COLO668 (cell line): ENCODE measurements around the gene NUP54.

Experiments
- DNase-seq: peaks from one replicate; lab custom pipeline; 2025; ENCODE audit not compliant: unreplicated experiment; lab: John Stamatoyannopoulos, UW

The NUP54 gene

DNA sequence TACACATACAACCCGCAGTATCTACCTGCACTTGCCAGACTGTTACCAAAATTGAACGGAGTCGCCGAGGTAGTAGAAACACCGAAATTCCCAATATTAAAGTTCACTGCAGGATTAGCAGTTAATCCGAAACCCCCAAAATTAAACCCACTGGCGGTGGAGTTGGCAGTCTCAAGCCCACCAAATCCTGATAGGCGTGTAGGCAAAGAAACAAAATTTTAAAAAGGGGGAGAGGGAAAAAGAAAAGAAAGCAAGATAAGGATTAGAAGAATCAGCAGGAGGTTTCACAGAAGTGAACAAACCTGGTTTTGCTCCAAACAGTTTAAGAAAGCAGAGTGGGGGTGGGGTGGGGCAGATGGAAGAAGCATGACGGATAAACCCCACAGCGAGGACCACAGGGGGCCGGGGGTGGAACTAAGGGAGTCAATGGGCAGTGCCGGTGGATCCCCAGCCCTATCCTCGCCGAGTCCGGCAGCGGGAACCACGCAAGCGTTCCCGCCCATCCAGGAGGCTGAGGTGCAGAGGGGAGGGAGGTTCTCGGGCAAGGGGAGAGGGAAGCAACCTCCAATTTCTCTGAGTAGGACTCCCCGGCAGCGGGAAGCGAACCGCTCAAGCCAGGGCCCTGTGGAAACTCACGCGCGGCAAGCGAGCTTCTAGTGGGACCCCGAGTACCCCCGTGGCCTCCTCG, 599 bp downstream of the NUP54 start:
- peak; percentile 88 for DNase-seq

DNA sequence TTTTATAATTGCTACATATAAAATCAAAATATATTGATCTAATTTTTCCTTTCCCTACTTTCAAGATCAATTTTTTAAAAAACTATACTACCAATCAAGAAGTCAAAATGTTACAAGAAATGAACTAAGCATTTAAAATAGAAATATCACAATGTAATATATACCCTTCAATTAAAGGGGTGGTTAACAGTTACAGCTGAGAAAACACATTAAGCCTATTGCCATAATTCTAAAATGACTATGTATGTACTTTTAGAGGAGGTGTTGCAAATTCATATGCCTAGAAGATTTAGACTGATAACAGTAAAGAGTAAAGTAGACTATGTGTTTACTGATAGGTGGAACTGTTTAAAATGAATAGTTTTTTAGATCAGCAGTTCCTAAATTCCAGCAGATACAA, 3.7 kb downstream of the NUP54 start:
- DNase-seq = no peak

DNA sequence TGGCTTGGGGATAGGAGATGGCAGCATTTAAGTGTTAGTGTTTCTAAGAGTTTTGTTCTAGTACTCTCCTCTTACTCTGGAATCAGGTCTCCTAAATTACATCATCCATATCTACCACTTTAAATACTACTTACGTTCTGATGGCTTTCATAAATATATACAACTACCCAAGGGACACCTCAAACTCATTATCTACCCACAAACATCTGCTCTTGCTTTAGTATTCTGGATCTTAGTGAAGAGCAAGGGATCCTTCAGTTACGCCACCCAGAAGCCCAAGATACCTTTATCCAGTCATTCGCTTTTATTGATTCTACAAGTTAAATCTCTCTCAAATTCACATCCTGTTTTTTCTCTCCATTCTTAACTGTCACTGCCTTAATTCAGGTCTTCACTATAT, 7.0 kb downstream of the NUP54 start:
- DNase-seq = no peak

GRCh38 chr4:76127754-76128153, 20.4 kb downstream of the NUP54 start:
- DNase-seq = no peak

DNA sequence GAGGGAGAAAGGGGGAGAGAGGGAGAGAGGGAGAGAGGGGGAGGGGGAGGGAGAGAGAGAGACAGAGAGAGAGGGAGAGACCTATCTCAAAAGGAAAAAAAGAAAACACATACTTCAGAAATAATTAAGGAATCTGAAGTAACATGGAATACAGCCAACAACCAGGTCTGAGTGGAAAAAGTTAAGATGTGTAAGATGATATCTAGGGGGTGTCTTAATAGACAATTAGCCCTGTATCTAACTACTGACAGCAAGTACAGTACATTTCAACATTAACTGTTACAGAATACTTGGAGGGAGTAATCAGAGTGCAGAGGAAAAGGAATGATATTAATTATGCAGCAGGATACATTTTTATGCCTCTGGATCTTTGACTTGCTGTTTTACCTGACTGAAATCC, 22.4 kb downstream of the NUP54 start:
- DNase-seq = no peak

GRCh38 chr4:76120199-76120598, 28.0 kb downstream of the NUP54 start:
- DNase-seq = no peak

- DNase-seq = no peak
These were observed 30.7 kb downstream of the NUP54 start for GRCh38 chr4:76117536-76117935.

DNA sequence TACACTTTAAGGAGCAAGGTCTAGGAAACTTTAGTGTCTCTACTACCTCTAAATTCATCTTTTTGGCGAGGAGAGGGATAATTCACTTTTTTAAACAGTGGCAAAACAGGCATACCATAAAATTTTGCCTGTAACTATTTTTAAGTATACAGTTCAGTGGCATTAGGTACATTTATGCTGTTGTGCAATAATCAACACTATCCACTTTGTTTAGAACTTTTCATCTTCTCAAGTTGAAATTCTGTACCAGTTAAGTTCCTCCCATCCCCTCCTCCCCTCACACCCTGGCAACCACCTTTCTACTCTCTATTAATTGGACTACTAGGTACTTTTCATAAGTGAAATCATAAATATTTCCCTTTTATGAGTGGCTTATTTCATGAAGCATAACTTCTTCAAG, 31.4 kb downstream of the NUP54 start:
- DNase-seq = no peak

DNA sequence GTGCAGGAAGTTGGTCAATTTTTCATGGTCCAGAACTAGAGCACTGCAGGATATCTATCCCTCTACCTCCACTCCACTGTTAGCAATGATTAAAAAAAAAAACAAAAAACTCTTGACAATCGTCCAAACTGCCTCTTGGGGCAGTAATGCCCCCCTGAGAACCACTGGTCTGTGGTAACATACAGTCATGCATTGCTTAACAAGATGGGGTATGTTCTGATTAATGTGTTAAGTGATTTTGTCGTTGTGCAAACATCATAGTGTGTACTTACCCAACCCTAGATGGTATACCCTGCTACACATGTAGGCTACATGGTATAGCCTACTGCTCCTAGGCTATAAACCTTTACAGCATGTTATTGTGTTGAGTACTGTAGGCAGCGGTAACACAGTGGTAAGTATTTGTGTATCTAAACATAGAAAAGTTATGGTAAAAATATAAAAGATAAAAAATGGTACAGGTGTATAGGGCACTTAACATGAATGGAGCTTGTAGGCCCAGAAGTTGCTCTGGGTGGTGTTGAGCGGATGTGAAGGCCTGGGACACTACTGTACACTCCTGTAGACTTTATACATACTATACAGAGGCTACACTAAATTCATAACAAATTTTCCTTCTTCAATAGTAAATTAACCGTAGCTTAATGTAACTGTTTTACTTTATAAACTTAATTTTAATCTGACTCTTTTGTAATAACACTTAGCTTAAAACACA, 39.6 kb downstream of the NUP54 start:
- no peak for DNase-seq

GRCh38 chr4:76106442-76106841, 41.8 kb downstream of the NUP54 start:
- no peak for DNase-seq

DNA sequence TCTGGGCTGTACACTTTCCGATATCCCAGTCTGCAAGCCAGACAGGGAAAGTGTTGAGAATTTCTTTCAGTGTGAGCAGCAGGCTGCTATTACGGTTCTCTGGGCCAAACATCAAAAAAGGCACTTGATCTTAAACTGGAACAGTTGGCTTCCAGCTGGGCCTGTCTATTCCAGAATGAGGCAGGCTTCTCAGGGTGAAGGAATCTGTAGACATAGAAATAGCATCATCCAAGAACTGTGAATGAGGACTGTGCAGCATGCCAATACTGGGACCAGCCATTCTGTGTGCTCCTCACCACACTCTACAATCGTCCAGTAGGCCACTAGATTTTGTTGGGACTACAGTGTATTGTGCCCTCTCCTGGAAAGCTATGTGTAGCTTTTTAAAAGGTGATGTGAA, 42.5 kb downstream of the NUP54 start:
- no peak for DNase-seq

GRCh38 chr4:76096076-76096475, 52.1 kb downstream of the NUP54 start:
- DNase-seq = no peak

- no peak for DNase-seq
These were observed 52.6 kb downstream of the NUP54 start for GRCh38 chr4:76095568-76095967.

DNA sequence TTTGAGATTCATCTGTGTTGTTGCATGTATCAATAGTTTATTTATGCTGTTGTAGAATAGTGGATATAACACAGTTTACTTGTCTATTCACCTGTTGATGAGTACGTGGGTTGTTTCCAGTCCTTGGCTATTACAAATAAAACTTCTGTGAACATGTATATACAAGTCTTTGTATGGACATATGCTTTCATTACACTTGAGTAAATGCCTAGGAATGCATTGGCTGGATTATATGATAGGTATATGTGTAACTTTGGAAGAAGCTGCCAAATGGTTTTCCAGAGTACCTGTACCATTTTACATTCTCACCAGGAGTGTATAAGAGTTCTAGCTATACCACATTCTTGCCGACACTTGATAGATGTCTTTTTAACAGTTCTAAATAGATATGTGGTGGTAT, 57.1 kb downstream of the NUP54 start:
- no peak for DNase-seq

DNA sequence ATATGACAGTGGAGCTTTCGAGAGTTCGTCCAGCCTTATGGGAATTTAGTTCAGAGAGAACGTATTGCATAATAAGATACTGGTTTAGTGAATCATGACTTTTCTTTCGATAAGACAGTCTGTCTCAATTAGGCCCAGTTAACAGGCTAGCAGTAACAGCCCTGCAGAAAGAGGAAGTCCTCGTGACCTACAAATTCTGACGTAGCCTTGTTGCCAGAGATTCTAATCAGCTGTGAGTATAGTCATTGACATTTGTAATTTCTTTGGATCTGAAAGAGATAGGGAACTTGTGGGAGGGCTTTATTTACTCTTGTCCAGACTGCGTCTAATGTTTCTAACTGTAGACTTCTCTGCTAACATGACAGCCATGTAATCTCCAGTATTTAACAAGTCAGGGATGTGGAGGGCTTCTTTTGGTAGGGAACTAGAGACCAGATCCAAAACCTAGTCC, 57.9 kb downstream of the NUP54 start:
- DNase-seq = no peak

- DNase-seq = no peak
These were observed 59.5 kb downstream of the NUP54 start for GRCh38 chr4:76088719-76089118.

- peak; percentile 50 for DNase-seq
These were observed 61.0 kb downstream of the NUP54 start for GRCh38 chr4:76087007-76087769.

- DNase-seq = no peak
These were observed 63.7 kb downstream of the NUP54 start for GRCh38 chr4:76084542-76084941.

DNA sequence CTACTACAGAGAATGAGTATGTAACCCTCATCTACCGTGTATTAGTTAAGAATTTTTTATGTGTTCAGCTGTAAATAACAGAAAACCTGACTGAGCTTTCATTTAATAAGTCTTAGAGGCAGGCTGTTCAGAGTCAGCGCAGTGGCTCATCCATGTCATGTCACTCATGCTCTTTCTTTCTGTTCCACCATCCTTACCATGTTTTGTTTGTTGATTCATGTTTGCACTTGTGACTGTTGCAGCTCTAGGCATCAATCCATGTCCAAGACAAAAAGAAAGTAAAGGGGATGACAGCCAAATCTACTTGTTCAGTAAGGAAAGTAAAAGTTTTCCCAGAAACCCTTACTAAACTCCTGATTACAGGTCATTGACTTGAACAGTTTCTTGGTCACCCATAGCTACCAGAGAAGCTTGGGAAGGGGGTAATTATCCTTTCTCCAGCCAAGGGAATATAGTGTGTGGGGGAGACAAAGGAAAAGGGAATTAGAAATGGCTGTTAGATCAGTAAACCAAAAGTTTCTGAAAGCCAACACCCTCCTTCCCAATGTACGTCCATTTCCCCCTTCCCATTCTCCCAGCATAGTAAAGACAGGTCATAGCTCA, 64.7 kb downstream of the NUP54 start:
- no peak for DNase-seq

- DNase-seq = no peak
These were observed 70.1 kb downstream of the NUP54 start for GRCh38 chr4:76078033-76078613.

GRCh38 chr4:76074993-76075600, 73.1 kb downstream of the NUP54 start:
- no peak for DNase-seq
